GM21367 (cell line): ENCODE measurements around the gene PRR11.
"Not testable (repeated sequence)": the region's sequence is repeated elsewhere in the genome, so short reads cannot be mapped to it uniquely, and the experiment has no call there.

Experiments used
- ATAC-seq: cut with Tn5 transposase; IDR thresholded peaks from one replicate; pipeline ENCODE4 v1.9.1; 2021; ENCODE audit not compliant: unreplicated experiment

PRR11 gene

DNA sequence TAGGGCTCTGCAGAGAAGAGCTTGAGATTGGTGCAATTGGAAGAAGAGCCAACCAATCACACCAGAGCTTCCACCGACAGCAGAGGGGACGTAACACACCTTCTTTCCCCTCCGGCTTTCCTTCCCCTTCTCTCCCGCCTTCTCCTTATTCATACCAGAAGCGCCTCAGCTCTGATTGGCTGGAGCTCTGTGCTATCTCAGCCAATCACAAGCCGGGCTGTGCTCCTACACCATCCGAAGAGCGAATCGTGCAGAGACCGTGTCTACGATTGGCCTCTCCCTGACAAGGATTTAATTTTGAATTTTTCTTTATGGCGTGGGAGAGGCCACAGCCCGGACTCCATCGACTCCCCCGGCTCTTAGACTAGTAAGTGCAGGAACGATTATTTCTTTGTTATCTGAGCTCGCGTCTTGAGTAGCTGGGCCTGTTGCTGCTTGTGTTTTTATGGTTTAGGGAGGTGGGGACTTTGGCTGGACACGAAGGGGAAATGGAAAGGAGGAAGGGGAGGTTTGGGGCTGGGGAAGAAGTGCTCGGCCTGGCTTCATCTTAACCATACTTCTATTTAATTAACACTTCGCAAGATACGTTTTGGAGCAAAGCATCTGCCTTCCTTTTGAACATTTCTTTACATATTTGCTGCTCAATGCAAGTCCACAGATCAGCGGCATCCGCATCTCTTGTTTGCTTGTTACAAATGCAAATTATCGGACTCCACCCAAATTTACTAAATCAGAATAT is at the start of gene PRR11:
Gene PRR11, plus strand, starts transcription at position 308 of the 739 bp plus-strand sequence. CDS start 14,007 bp downstream, outside the sequence.
- ATAC-seq = peak; percentile 82

DNA sequence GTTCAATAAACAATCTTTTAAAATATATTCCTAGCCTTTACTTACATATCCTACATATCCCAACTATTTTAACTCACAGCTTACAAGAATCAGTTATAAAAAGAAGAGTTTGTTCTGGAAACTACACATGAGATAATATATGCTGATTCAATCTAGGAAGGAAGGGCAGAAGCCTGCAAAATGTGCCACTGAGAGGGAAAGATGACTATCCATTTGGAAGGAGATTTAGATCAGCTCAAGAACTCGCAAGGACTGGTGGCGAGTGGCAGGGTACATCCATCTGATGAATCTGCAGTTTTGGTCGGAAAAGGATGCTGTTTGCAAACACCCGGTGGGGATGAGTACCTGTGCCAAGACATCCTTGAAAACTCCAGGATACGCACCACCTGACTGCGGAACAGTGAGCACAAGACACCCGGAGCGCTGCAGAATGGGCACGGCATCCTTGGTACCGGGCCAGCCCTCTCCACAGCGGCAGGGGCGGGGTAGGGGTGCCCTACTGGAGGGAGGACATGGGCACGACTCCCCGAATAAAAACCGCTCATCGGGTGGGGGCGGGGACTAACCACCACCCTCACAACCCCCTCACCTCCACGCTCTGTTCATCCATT is 49.6 kb upstream of the PRR11 start:
- ATAC-seq = peak; percentile 16

DNA sequence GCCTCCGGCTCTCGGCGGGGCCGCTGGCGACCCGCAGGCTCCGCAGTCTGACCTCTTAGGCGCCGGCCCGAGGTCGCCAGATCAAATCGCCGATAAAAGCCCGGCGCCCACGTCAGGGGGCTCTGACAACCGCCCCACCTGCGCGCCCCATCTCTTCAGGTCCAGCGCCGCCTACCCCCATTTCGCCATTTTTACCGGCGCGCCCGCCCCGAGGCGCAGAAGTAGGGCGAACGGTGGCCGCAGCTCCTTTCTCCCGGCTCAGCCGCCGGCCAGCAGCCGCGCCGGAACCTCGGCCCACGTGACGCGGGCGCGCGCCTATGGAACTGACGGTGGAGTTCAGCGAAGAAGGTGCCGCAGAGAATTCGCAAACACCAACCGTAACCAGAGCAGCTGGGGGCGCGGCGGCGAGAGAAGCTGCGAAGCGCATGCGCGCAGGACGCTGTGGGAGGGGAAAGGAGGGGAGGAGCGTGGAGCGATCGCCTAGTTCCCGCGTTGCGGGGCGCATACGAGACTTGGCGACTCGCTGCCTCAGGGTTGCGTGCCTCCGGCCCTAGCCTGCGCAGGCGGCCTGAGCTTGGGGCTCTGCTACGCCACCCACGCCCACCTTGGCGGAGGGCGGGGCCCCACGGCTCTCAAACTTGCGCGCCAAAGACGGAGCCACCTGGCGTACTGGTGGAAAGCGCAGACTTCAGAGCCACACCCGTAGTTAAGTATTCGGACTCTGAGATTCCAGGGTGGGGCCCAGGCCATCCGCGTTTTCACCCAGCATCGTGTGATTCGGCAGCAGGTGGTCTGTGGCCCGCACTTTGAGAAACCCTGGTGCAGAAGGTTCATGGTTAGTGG is 48.9 kb upstream of the PRR11 start, which contains the start of gene TRIM37:
Gene TRIM37, minus strand, starts transcription at position 418 of the 843 bp plus-strand sequence. CDS start 419 bp downstream, outside the sequence.
- ATAC-seq = peak; percentile 89

DNA sequence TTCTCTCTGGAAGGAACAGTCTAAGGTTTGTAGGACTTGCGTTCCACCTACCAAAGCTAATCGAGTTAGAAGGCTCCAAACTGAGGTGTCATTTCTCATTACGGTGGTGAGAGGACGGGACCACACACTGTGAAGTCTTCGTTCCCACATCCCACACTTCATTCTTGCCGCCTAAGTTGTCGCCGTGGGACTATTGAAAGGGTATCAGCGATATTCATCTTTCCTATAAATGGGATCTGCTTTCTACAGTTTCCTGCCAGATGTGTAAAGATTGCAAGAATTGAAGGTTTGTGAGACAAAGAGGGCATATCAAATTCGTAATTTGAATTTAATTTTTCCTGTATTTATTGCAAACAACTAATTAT is 48.3 kb upstream of the PRR11 start:
- no peak for ATAC-seq

GRCh38 chr17:59108400-59109102 is 47.0 kb upstream of the PRR11 start:
- ATAC-seq = no peak

GRCh38 chr17:59110973-59111372 is 44.6 kb upstream of the PRR11 start:
- ATAC-seq = no peak

GRCh38 chr17:59111539-59111938 is 44.0 kb upstream of the PRR11 start:
- ATAC-seq = no peak

DNA sequence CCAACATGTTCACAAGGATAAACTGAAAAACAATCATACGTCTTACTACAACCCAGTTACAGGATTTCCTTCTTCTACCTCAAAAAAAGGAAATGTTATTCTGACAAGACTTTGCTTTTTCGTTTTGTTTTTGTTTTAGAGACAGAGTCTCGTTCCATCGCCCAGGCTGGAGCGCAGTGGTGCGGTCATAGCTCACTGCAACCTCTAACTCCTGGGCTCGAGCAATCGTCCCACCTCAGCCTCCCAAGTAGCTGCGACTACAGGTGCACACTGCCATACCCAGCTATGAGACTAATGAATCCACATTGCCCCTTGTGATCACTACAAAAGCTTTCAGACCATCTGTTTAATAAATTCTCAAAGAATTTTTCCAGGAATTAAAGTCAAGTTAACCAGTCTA is 40.1 kb upstream of the PRR11 start:
- ATAC-seq = no peak

DNA sequence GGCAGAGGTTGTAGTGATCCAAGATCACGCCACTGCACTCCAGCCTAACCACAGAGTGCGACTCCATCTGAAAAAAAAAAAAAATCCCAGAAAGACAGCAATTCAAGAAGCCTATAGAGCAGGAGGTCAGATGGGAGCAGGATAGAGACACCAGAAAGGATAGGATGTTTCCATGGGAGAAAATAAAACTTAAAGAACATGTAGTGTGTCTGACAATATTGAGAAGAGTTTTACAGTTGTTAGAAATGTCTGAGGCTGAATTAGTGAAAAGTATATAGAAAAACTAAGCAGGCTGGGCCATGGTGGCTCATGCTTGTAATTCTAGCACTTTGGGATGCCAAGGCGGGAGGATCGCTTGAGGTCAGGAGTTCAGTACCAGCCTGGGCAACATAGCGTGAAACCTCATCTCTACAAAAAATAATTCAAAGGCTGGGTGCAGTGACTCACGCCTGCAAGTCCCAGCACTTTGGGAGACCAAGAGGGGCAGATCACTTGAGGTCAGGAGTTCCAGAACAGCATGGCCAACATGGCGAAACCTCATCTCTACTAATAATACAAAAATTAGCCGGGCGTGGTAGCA is 33.6 kb upstream of the PRR11 start:
- no peak for ATAC-seq

DNA sequence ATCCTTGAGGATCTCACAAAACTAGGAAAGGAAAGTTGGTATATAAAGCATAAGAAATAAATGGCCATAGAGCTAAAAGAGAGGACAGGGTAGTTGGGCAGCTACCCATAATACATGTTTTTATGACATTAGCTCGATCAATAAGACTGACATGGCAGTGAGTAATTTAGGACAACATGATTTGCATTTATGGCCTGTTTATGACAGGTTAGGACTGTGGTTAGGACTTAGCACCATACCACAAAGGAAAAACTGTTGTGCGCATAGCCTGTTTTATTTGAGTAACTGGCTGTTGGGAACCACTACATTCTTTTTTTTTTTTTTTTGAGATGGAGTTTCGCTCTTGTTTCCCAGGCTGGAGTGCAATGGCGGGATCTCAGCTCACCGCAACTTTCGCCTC is 30.9 kb upstream of the PRR11 start:
- ATAC-seq = no peak

DNA sequence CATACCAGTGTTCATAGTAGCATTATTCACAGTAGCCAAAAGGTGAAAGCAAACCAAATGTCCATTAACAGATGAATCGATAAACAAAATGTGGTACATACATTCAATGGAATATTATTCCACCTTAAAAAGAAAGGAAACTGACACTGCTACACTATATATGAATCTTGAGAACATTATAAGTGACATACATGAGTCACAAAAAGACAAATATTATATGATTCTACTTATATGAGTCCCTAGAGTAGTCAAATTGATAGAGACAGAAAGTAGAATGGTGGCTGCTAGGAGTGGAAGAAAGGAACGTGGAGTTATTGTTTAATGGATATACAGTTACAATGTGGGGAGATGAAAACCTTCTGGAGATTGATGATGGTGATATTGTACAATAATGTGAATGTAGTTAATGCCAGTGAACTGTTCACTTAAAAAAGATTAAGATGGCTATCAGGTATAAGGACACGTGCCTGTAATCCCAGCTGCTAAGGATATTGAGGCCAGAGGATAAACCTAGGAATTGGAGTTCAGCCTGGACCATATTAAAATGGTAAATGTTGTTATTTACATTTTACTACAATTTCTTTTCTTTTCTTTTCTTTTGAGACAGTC is 28.6 kb upstream of the PRR11 start:
- no peak for ATAC-seq

GRCh38 chr17:59129814-59130213 is 25.7 kb upstream of the PRR11 start:
- ATAC-seq = no peak

- ATAC-seq = no peak
These were observed 24.4 kb upstream of the PRR11 start for GRCh38 chr17:59131131-59131530.

GRCh38 chr17:59138339-59138738 is 17.2 kb upstream of the PRR11 start:
- not testable (repeated sequence) for ATAC-seq

DNA sequence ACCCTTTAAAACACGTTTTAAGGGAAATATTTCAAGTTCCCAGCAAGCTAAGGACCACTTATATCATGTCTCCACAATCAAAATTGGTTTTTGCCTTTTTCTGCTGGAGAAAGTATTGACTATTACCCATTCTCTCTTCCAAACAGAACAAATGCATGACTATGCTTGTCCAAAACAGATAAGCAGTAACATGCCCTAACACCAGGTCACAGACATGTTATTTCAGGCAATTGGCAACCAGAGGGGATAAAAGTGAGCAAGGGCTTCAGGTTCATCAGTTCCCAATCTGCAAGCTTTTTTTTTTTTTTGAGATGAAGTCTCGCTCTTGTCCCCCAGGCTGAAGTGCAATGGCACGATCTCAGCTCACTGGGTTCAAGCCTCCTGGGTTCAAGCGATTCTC is 15.6 kb upstream of the PRR11 start:
- no peak for ATAC-seq

GRCh38 chr17:59141860-59142259 is 13.7 kb upstream of the PRR11 start:
- no peak for ATAC-seq

GRCh38 chr17:59145571-59146096 is 9.9 kb upstream of the PRR11 start:
- no peak for ATAC-seq

DNA sequence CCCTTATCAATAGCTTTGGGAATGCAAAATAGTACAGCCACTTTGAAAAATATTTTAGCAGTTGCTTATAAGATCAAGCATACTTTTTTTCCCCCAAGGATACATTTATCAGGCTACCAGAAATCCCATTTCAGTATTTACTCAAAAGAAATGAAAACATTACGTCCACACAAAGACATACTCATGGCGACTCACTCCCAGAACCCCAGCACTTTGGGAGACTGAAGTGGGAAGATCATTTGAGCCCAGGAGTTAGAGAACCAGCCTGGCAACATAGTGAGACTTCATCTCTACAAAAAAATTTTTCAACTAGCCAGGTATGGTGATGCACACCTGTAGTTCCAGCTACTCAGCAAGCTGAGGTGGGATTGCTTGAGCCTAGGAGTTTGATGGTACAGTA is 6.5 kb upstream of the PRR11 start:
- ATAC-seq = no peak

DNA sequence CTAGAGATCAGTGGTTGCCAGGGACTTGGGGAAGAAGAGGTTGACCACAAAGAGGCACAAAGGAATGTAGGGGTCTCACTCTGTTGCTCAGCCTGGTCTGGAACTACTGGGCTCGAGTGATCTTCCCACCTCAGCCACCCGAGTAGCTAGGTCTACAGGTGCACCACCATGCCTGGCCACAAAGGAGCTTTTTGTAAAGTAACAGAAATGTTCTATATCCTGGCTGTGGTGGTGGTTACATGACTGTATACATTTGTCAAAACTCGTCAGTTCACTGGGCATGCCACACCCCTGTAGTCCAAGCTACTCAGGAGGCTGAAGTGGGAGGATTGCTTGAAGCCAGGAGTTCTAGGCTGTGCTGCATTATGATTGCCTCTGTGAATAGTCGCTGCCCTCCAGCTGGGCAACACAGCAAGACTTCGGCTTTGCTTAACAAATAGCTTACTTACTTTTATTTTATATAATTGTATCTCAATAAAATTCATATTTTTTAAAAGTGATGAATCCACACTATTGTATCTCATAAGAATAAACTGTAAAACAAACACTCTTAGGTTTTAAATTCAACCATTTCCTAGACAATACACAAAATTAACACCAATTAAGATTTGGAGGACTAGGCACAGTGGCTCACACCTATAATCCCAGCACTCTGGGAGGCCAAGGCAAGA is 5.6 kb upstream of the PRR11 start:
- ATAC-seq = no peak

DNA sequence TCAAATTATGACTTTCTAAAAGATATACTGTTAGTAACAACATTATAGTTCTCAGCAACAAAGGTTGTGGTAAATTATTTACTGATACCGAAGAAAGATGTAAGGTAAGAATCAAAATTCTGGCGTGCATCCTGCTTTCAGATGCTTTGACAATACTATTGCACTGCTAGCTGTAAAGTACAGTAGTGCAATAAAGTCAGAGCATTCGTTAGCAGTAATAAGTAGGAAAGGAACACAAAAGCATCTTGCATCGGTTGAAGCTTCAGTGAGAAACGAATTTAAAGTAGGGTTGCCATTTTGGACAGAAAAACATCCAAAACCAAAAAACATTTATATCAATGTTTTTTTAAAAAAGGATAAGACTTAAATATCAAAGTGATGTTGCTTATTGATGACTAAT is 4.5 kb upstream of the PRR11 start:
- no peak for ATAC-seq
